Endothelial cell (in vitro differentiated cells): ENCODE results near the gene SMARCE1. TPM values are rescaled to one million over a fixed set of nuclear protein-coding genes. Genes with fewer than 3 reads are reported as not detected.

Experiments used
- DNase-seq: peaks from one replicate; pipeline ENCODE4 v3.0.0; 2021; ENCODE audit warnings: low spot score
- H3K27ac Mint-ChIP-seq: one replicate; pipeline ENCODE4 v1.8.0; 2021; ENCODE audit warnings: mixed read lengths, inconsistent platforms; ENCODE audit not compliant: unreplicated experiment
- H3K27me3 Mint-ChIP-seq: one replicate; pipeline ENCODE4 v1.8.0; 2021; ENCODE audit warnings: mild to moderate bottlenecking, moderate library complexity, mixed read lengths, inconsistent platforms; ENCODE audit not compliant: unreplicated experiment
- H3K36me3 Mint-ChIP-seq: one replicate; pipeline ENCODE4 v1.8.0; 2021; ENCODE audit warnings: mild to moderate bottlenecking, low read depth, mixed read lengths, inconsistent platforms; ENCODE audit not compliant: unreplicated experiment
- H3K4me1 Mint-ChIP-seq: one replicate; pipeline ENCODE4 v1.8.0; 2021; ENCODE audit warnings: mild to moderate bottlenecking, mixed read lengths, inconsistent platforms; ENCODE audit not compliant: unreplicated experiment
- H3K4me3 Mint-ChIP-seq: one replicate; pipeline ENCODE4 v1.8.0; 2021; ENCODE audit warnings: mild to moderate bottlenecking, mixed read lengths, inconsistent platforms; ENCODE audit not compliant: unreplicated experiment
- H3K9me3 Mint-ChIP-seq: one replicate; pipeline ENCODE4 v1.8.0; 2021; ENCODE audit warnings: mixed read lengths, inconsistent platforms; ENCODE audit not compliant: unreplicated experiment
- CTCF ChIP-seq: fragments of 200-600 bp; sonication (generic); IDR thresholded peaks from one replicate; pipeline ENCODE4 v1.5.0; 2021; ENCODE audit warnings: antibody characterized with exemption; ENCODE audit not compliant: unreplicated experiment
- total RNA-seq: library from RNA; stranded (reverse); fragmentation: NEBNext Ultra II Directional; extraction: Animal tissue kit (Norgen Biotek cat#: 25700); gene quantifications from one replicate; pipeline ENCODE4 v1.2.1, GENCODE V29; 2021; ENCODE audit not compliant: unreplicated experiment

The SMARCE1 gene
- total RNA-seq, 1 donor from 2014 or later, result 138 TPM

GRCh38 chr17:40675905-40676304 lies 28.3 kb upstream of the SMARCE1 start:
- Mint-ChIP-seq H3K27ac (no peak overlapping the region), H3K4me1 (no peaks in the 10 kb centered on the region), H3K27me3 (no peaks in the 10 kb centered on the region), H3K36me3 (no peaks in the 10 kb centered on the region), H3K9me3 (no peaks in the 10 kb centered on the region), H3K4me3 (no peak overlapping the region)
- no peak for TF ChIP-seq CTCF
- DNase-seq, result no peak

- TF ChIP-seq CTCF, result no peak
- H3K4me1 Mint-ChIP-seq, result no peaks in the 10 kb centered on the region
- H3K27me3 Mint-ChIP-seq, result peaks cover 3% of the 10 kb centered on the region
- no peak for DNase-seq
- no peak overlapping the region for H3K4me3 Mint-ChIP-seq
- no peak overlapping the region for H3K27ac Mint-ChIP-seq
- no peaks in the 10 kb centered on the region for H3K36me3 Mint-ChIP-seq
- no peaks in the 10 kb centered on the region for H3K9me3 Mint-ChIP-seq
Measured at GRCh38 chr17:40672654-40673053, 25.0 kb upstream of the SMARCE1 start.

- Mint-ChIP-seq H3K4me3 (no peak overlapping the region), H3K9me3 (no peaks in the 10 kb centered on the region), H3K4me1 (no peaks in the 10 kb centered on the region), H3K27ac (no peak overlapping the region), H3K36me3 (no peaks in the 10 kb centered on the region), H3K27me3 (peaks cover 3% of the 10 kb centered on the region)
- no peak for TF ChIP-seq CTCF
- no peak for DNase-seq
Measured at GRCh38 chr17:40671282-40671681, 23.7 kb upstream of the SMARCE1 start.

GRCh38 chr17:40666331-40666730 lies 18.7 kb upstream of the SMARCE1 start:
- Mint-ChIP-seq H3K36me3 (no peaks in the 10 kb centered on the region), H3K4me1 (peaks cover 6% of the 10 kb centered on the region), H3K4me3 (no peak overlapping the region), H3K27ac (no peak overlapping the region), H3K27me3 (peaks cover 3% of the 10 kb centered on the region), H3K9me3 (no peaks in the 10 kb centered on the region)
- DNase-seq, result no peak
- no peak for TF ChIP-seq CTCF

- no peaks in the 10 kb centered on the region for H3K9me3 Mint-ChIP-seq
- H3K4me3 Mint-ChIP-seq, result peak within 1 kb of the TSS; percentile 83
Measured at GRCh38 chr17:40664582-40665333, 17.1 kb upstream of the SMARCE1 start, which contains the start of gene KRT222. Gene KRT222, minus strand, starts transcription at chr17:40665177. Its CDS starts 78 bp downstream, at chr17:40665099.

More at GRCh38 chr17:40664582-40665333, 17.1 kb upstream of the SMARCE1 start, which contains the start of gene KRT222:
- Mint-ChIP-seq H3K27me3 (no peaks in the 10 kb centered on the region), H3K27ac (peak within 1 kb of the TSS; percentile 25), H3K36me3 (no peaks in the 10 kb centered on the region), H3K4me1 (peaks cover 6% of the 10 kb centered on the region)
- TF ChIP-seq CTCF, result no peak
- DNase-seq, result no peak
